ENCODE measurements around the gene PRKAG2. TPM values are rescaled to one million over a fixed set of nuclear protein-coding genes. Genes with fewer than 3 reads are reported as not detected.
"Not testable (repeated sequence)": the region's sequence is repeated elsewhere in the genome, so short reads cannot be mapped to it uniquely, and the experiment has no call there.

Gene PRKAG2
- total RNA-seq, 1 donor from 2014 or later: 35.6 TPM

- H3K4me3 ChIP-seq: no peak overlapping the region
- intact Hi-C loops (cut with DNase I): no loop called here
- H3K27ac ChIP-seq: no peak overlapping the region
- no peak for DNase-seq
- ATAC-seq: no peak
- no peaks in the 10 kb centered on the region for H3K9me3 ChIP-seq
- H3K4me1 ChIP-seq: peaks cover 13% of the 10 kb centered on the region
- TF ChIP-seq CTCF (IDR thresholded peaks at IDR 0.05): no peak
- H3K27me3 ChIP-seq: no peaks in the 10 kb centered on the region
- H3K36me3 ChIP-seq: no peaks in the 10 kb centered on the region
Observed at GRCh38 chr7:151537818-151538561, 338.9 kb downstream of the PRKAG2 start.

DNA sequence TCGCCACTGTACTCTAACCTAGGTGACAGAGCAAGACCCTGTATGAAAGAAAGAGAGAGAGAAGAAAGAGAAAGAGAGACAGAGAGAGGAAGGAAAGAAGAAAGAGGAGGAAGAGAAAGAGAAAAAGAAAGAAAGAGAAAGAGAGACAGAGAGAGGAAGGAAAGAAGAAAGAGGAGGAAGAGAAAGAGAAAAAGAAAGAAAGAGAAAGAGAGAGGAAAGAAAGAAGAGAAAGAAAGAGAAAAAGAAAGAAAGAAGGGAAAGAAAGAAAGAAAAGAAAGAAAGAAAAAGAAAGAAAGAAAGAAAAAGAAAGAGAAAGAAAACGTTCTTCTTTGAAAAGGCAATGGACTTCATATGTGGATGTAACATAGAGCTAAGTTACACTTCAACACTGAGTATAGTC, 340.7 kb downstream of the PRKAG2 start:
- H3K4me3 ChIP-seq; intact Hi-C loops (cut with DNase I); H3K9me3 ChIP-seq: not testable (repeated sequence)

GRCh38 chr7:151529842-151530241, 347.1 kb downstream of the PRKAG2 start:
- ATAC-seq (no peak), DNase-seq (no peak)
- no peaks in the 10 kb centered on the region for H3K9me3 ChIP-seq
- no peaks in the 10 kb centered on the region for H3K36me3 ChIP-seq
- no peaks in the 10 kb centered on the region for H3K4me1 ChIP-seq
- H3K27me3 ChIP-seq: no peaks in the 10 kb centered on the region
- H3K4me3 ChIP-seq: no peak overlapping the region
- H3K27ac ChIP-seq: no peak overlapping the region
- intact Hi-C loops (cut with DNase I): no loop called here
- TF ChIP-seq CTCF (IDR thresholded peaks at IDR 0.05): no peak

More for the DNA sequence above, 340.7 kb downstream of the PRKAG2 start:
- not testable (repeated sequence) for H3K27me3 ChIP-seq, H3K27ac ChIP-seq, DNase-seq, ATAC-seq, H3K36me3 ChIP-seq
- peaks cover 13% of the 10 kb centered on the region for H3K4me1 ChIP-seq

GRCh38 chr7:151524845-151525244, 352.1 kb downstream of the PRKAG2 start:
- DNase-seq (no peak), ATAC-seq (no peak)
- no peaks in the 10 kb centered on the region for H3K36me3 ChIP-seq
- no peaks in the 10 kb centered on the region for H3K27me3 ChIP-seq
- no peak overlapping the region for H3K27ac ChIP-seq
- TF ChIP-seq CTCF (IDR thresholded peaks at IDR 0.05): no peak
- H3K4me1 ChIP-seq: no peaks in the 10 kb centered on the region
- no peaks in the 10 kb centered on the region for H3K9me3 ChIP-seq
- no peak overlapping the region for H3K4me3 ChIP-seq
- intact Hi-C loops (cut with DNase I): no loop called here

DNA sequence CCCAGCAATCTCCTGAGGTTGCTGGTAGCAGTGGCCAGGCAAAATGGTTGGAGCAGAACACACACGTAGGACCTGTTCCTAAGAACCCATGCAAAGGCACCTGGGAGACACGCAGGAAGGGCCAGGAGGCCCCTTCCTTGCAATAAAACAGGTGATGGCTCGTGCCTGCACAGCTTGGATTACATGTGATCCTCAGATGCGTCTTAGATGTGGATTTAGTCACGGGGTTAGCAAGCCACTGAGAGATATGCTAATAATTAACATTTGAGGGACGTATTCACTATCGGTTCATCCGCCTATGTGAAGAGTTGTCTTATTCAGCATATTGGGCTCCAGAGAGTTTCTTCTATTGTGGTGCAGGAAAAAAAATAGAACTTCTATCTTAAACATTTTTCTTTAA, 352.6 kb downstream of the PRKAG2 start:
- no peaks in the 10 kb centered on the region for H3K4me1 ChIP-seq
- no peak overlapping the region for H3K27ac ChIP-seq
- intact Hi-C loops (cut with DNase I): no loop called here
- no peak for TF ChIP-seq CTCF (IDR thresholded peaks at IDR 0.05)
- H3K4me3 ChIP-seq: no peak overlapping the region
- DNase-seq (no peak), ATAC-seq (no peak)
- H3K36me3 ChIP-seq: no peaks in the 10 kb centered on the region
- H3K9me3 ChIP-seq: no peaks in the 10 kb centered on the region
- no peaks in the 10 kb centered on the region for H3K27me3 ChIP-seq

DNA sequence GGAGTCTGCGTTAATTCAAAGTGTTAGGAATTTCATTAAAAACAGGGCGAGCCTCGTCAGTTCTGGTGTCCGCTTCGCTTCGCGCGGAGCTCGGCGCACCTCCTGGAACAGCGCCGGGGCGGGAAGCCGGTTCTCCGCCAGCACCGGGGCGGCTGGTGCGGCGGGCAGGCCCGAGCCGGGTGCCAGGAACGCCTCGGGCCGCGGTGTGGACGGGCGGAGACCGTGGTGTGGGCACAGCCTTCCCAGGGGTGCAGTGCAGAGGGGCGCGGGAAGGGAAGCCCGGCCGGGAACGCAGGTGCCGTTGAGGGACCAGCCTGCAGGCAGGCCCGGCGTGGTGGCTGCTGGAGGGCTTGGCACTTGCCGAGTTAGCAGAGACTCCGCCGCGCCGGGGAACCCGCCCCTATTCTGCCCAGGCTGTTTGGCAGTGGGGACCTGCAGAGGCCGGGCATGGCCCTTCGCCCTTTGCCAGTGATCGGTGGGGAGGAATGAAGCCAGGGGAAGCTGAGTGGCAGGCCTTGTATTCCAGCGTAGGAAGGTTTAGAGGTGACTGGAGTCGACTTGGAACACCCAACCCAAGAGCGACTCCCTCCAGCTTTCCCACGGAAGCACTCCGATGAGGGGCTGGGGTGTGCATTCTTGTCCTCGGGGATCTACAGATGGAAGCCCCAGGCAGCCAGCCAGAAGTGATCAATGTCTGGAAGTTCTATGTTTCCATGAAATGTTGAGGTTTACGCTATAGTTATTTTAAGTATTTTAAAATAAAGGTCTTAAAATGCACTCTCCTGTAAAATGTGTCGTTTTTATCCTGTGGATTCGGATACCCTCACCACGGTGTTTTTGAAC, 356.3 kb downstream of the PRKAG2 start:
- no peaks in the 10 kb centered on the region for H3K36me3 ChIP-seq
- intact Hi-C loops (cut with DNase I): no loop called here
- peak; percentile 87 for DNase-seq
- no peak for TF ChIP-seq CTCF (IDR thresholded peaks at IDR 0.05)
- H3K27ac ChIP-seq: peak overlapping the region; percentile 78
- no peaks in the 10 kb centered on the region for H3K9me3 ChIP-seq
- no peaks in the 10 kb centered on the region for H3K27me3 ChIP-seq
- peak; percentile 9 for ATAC-seq
- peaks cover 17% of the 10 kb centered on the region for H3K4me1 ChIP-seq
- H3K4me3 ChIP-seq: peak overlapping the region; percentile 70

All from upper lobe of right lung (tissue), 1 donor.